Stomach (tissue), 9 donors: ENCODE results near the gene CCDC102B. TPM values are rescaled to one million over a fixed set of nuclear protein-coding genes. Genes with fewer than 3 reads are reported as not detected.

Experiments
- DNase-seq, 2 donors: peaks; one replicate each; pipeline versions ENCODE4 v3.0.0 to v3.0.0-alpha.2; 2013 to 2019
- H3K27ac ChIP-seq, 5 donors: fragments of 200-600 bp in 4 of 5; sonication (generic) in 4 of 5; one replicate each; pipeline ENCODE4 v1.5.1; 2013 to 2019; ENCODE audit warnings: mild to moderate bottlenecking in 1 of 5, moderate library complexity in 1 of 5
- H3K27me3 ChIP-seq, 3 donors: fragments of 200-600 bp; sonication (generic); one replicate each; pipeline ENCODE4 v1.5.1; 2017 to 2019; ENCODE audit warnings: mixed run types in 1 of 3
- H3K36me3 ChIP-seq, 4 donors: fragments of 200-600 bp; sonication (generic); 1 replicate in 3 of 4; 2 replicates in 1 of 4; pipeline ENCODE4 v1.5.1; 2016 to 2019
- H3K4me1 ChIP-seq, 4 donors: fragments of 200-600 bp; sonication (generic); one replicate each; pipeline ENCODE4 v1.5.1; 2016 to 2019
- H3K4me3 ChIP-seq, 4 donors: fragments of 200-600 bp; sonication (generic) in 3 of 4; one replicate each; pipeline ENCODE4 v1.5.1; 2016 to 2019; ENCODE audit warnings: mild to moderate bottlenecking in 1 of 4
- H3K9me3 ChIP-seq, 4 donors: fragments of 200-600 bp; sonication (generic); one replicate each; pipeline ENCODE4 v1.5.1; 2016 to 2019
- EP300 ChIP-seq: sonication (generic); formaldehyde crosslinking; IDR thresholded peaks from one replicate; pipeline ENCODE4 v1.6.1; 2017; ENCODE audit warnings: antibody characterized with exemption
- POLR2A ChIP-seq, 4 donors: fragments of 450-650 bp; IDR thresholded peaks; one replicate each; pipeline ENCODE4 v1.6.1; 2016; ENCODE audit warnings: antibody characterized with exemption in 4 of 4, control low read depth in 2 of 4, mild to moderate bottlenecking in 1 of 4, moderate library complexity in 1 of 4
- POLR2AphosphoS5 ChIP-seq, 3 donors: sonication (generic); formaldehyde crosslinking; IDR thresholded peaks; one replicate each; pipeline ENCODE4 v1.6.1; 2016; ENCODE audit warnings: antibody characterized with exemption in 3 of 3
- WGBS, 5 donors: extraction: QIAGEN DNeasy Blood & Tissue Kit in 3 of 5; methylation state at CpG; one replicate each; pipeline versions ENCODE4 v1.1.5 to v1.1.7; 2013 to 2018; 5-methylcytosine and 5-hydroxymethylcytosine counted together
- intact Hi-C: fragments of 100-400 bp; cut with DNase I; formaldehyde crosslinking; loops from one replicate; pipeline ENCODE4 v1.15.1; 2023; ENCODE audit warnings: low total_unique reads
- polyA plus RNA-seq, 3 donors: library from polyadenylated mRNA; stranded (reverse); fragments of 200-250 nt; gene quantifications; one replicate each; pipeline ENCODE4 v1.2.3, GENCODE V29; 2013
- total RNA-seq, 5 donors: library from RNA; depleted of rRNA; stranded (reverse); fragments of >200 nt; gene quantifications; one replicate each; pipeline versions ENCODE4 v1.1.0 to v1.2.3, GENCODE V29; 2014 to 2016
- TF ChIP-seq, protein P1 (sequence below), 7 experiments: fragments of 450-650 bp in 4 of 7; fragments of 200-600 bp in 3 of 7; sonication (generic) in 3 of 7; IDR thresholded peaks; one replicate each; pipeline ENCODE4 v1.5.1; 2016 to 2019; ENCODE audit warnings: antibody characterized with exemption in 7 of 7, control low read depth in 2 of 7, mild to moderate bottlenecking in 1 of 7
- donor health status: healthy with polysubstance abuse.
- donor health status: Bipolar disorder and iron deficiency.
- donor health status: healthy.

CCDC102B gene
- total and polyA plus RNA-seq, 8 donors, result 1.0 to 66.1 (median 15.7) TPM

DNA sequence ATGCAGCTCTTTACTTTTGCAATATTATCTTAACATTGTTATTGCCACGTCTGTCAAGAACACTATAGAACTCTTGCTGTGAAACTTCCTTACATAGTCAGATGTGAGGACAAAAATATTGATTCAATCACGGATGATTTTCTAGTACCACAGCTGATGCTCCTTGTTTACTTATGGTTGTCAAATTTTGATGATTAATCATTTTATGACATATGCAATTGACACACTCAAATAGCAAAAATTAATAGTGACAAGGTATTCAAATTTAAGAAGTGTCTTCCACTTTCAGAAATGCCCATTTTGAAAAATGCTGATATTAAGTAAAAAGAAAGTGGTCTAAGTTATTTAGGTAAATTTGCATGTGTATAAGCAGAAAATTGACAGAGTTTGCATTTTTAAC lies 284.0 kb downstream of the CCDC102B start:
- H3K27ac ChIP-seq, result no peak overlapping the region
- no peak for DNase-seq
- WGBS, 5 donors, result 44 to 66% (median 54%) methylated on average over 2 of the region's 2 CpGs
- H3K9me3 ChIP-seq, result no peaks in the 10 kb centered on the region
- no peaks in the 10 kb centered on the region for H3K27me3 ChIP-seq
- intact Hi-C loops, result no loop called here
- no peaks in the 10 kb centered on the region for H3K36me3 ChIP-seq
- no peak overlapping the region for H3K4me3 ChIP-seq
- no peaks in the 10 kb centered on the region for H3K4me1 ChIP-seq
- no peak for TF ChIP-seq POLR2A (IDR thresholded peaks at IDR 0.05)
- TF ChIP-seq EP300, result no peak
- TF ChIP-seq, protein P1, sequence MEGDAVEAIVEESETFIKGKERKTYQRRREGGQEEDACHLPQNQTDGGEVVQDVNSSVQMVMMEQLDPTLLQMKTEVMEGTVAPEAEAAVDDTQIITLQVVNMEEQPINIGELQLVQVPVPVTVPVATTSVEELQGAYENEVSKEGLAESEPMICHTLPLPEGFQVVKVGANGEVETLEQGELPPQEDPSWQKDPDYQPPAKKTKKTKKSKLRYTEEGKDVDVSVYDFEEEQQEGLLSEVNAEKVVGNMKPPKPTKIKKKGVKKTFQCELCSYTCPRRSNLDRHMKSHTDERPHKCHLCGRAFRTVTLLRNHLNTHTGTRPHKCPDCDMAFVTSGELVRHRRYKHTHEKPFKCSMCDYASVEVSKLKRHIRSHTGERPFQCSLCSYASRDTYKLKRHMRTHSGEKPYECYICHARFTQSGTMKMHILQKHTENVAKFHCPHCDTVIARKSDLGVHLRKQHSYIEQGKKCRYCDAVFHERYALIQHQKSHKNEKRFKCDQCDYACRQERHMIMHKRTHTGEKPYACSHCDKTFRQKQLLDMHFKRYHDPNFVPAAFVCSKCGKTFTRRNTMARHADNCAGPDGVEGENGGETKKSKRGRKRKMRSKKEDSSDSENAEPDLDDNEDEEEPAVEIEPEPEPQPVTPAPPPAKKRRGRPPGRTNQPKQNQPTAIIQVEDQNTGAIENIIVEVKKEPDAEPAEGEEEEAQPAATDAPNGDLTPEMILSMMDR (IDR thresholded peaks at IDR 0.05), result no peak
- no peak for TF ChIP-seq POLR2AphosphoS5 (IDR thresholded peaks at IDR 0.05)

DNA sequence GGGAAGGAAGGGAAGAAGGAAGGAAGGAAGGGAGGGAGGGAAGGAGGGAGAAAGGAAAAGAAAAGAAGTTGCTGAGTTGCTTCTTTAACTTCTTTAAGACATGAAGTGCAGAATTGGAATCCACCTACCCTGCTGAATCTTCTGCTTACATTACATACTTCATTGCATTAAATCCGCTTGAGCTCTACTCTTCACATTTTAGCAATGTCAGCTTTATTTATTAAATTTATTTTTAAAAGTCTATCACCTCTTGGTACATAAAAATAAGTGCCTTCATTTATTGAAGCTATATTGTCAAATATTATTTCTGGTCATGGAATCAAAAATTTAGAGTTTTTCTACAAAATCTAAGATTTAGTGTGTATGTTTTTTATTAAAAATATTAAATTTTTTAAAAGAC lies 284.6 kb downstream of the CCDC102B start:
- Histone ChIP-seq H3K27ac (no peak overlapping the region), H3K9me3 (no peaks in the 10 kb centered on the region), H3K4me1 (no peaks in the 10 kb centered on the region), H3K27me3 (no peaks in the 10 kb centered on the region), H3K4me3 (no peak overlapping the region), H3K36me3 (no peaks in the 10 kb centered on the region)
- 71 to 95% (median 89%) methylated on average over 1 of the region's 1 CpG for WGBS, 5 donors
- intact Hi-C loops, result no loop called here
- DNase-seq, result no peak
- TF ChIP-seq EP300, result no peak
- TF ChIP-seq POLR2A (IDR thresholded peaks at IDR 0.05), result no peak
- TF ChIP-seq, protein P1 (IDR thresholded peaks at IDR 0.05), result no peak
- TF ChIP-seq POLR2AphosphoS5 (IDR thresholded peaks at IDR 0.05), result no peak

DNA sequence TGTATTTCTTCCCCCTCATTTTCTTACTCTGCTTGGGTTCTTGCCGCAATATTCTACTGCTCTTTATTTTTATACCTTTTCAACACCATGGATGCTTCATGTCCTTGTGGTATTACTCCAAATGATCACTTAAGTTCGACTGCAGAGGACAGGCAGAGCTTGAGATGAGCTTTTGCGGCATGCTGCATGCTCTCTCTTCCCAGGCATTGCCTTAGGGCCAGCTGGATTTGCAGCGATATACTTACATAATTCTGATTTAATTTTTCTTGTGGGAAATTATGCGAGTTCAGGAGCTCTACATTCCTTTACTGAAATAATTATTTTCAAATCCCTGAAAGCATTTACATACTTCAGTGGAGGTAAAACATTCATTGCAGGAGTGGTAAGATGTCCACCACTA lies 288.1 kb downstream of the CCDC102B start:
- WGBS, 5 donors, result 77 to 86% (median 82%) methylated on average over 5 of the region's 5 CpGs

DNA sequence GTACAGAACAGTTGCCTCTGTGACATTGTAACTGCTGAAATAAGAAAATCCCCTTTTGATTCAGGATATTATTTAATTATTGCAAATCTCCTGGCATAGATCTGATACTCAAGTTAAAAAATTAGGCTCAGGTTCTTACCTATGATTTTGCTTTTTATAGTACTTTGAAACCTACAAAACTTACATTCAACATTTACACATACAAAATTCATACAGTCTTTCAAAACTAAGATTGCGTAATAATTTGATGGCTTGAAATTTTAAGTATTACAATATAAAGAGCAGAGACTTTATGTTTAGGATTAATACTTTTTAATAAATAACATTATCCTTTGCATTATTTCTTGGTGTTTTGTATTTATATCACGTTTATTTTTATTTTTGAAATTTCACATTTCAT lies 291.1 kb downstream of the CCDC102B start:
- no peak for DNase-seq
- WGBS, 5 donors, result 74 to 86% (median 78%) methylated on average over 2 of the region's 2 CpGs
- Histone ChIP-seq H3K4me3 (no peak overlapping the region), H3K27ac (no peak overlapping the region), H3K4me1 (no peaks in the 10 kb centered on the region), H3K27me3 (no peaks in the 10 kb centered on the region), H3K9me3 (no peaks in the 10 kb centered on the region), H3K36me3 (no peaks in the 10 kb centered on the region)
- intact Hi-C loops, result no loop called here
- TF ChIP-seq POLR2A (IDR thresholded peaks at IDR 0.05), result no peak

More for the DNA sequence above, 288.1 kb downstream of the CCDC102B start:
- no peak for DNase-seq
- Histone ChIP-seq H3K27ac (no peak overlapping the region), H3K4me3 (no peak overlapping the region), H3K9me3 (no peaks in the 10 kb centered on the region), H3K36me3 (no peaks in the 10 kb centered on the region), H3K4me1 (no peaks in the 10 kb centered on the region), H3K27me3 (no peaks in the 10 kb centered on the region)
- TF ChIP-seq EP300 (no peak), POLR2A (IDR thresholded peaks at IDR 0.05) (no peak), POLR2AphosphoS5 (IDR thresholded peaks at IDR 0.05) (no peak)
- TF ChIP-seq, protein P1 (IDR thresholded peaks at IDR 0.05), result no peak
- intact Hi-C loops, result no loop called here

DNA sequence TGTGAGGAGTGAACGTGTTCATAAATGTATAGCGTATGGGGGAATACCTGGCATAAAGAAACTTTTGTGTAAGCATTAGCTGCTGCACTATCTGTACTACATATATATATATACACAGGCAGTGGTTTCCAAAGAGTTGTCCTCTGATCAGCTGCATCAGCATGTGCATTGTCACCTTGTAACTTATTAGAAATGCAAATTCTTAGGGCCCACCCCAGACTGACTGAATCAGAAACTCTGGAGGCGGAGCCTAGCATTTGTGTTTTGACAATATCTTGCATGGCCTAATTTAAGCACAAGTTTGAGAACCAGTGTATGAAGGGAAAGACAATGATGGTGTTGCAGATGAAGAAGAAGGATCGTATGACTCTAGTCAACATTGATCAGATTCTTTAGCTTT lies 299.5 kb downstream of the CCDC102B start:
- WGBS, 5 donors, result 74 to 91% (median 89%) methylated on average over 4 of the region's 4 CpGs

More for the DNA sequence above, 299.5 kb downstream of the CCDC102B start:
- Histone ChIP-seq H3K9me3 (peaks cover 0 to 8% (median 0%) of the 10 kb centered on the region in 4 donors), H3K27ac (no peak overlapping the region), H3K4me1 (no peaks in the 10 kb centered on the region), H3K36me3 (no peaks in the 10 kb centered on the region), H3K4me3 (no peak overlapping the region), H3K27me3 (no peaks in the 10 kb centered on the region)
- TF ChIP-seq POLR2A (IDR thresholded peaks at IDR 0.05) (no peak), EP300 (no peak), POLR2AphosphoS5 (IDR thresholded peaks at IDR 0.05) (no peak)
- TF ChIP-seq, protein P1 (IDR thresholded peaks at IDR 0.05), result no peak
- no peak for DNase-seq
- intact Hi-C loops, result no loop called here
